ENCODE measurements around the gene BTBD1. TPM values are rescaled to one million over a fixed set of nuclear protein-coding genes. Genes with fewer than 3 reads are reported as not detected.
"Not testable (repeated sequence)": the region's sequence is repeated elsewhere in the genome, so short reads cannot be mapped to it uniquely, and the experiment has no call there.

BTBD1 gene
- total and polyA plus RNA-seq, 9 donors: 24.3 to 85.5 (median 44.4) TPM

- DNase-seq: no peak
- Histone ChIP-seq H3K4me3 (no peak overlapping the region), H3K4me1 (ENCODE audit: insufficient read depth) (no peaks in the 10 kb centered on the region), H3K27me3 (no peaks in the 10 kb centered on the region), H3K27ac (no peak overlapping the region), H3K9me3 (no peaks in the 10 kb centered on the region), H3K36me3 (no peaks in the 10 kb centered on the region)
- 66 to 85% (median 78%) methylated on average over 2 of the region's 2 CpGs for WGBS, 3 donors
- TF ChIP-seq POLR2A (IDR thresholded peaks at IDR 0.05): no peak
- TF ChIP-seq EP300 (IDR thresholded peaks at IDR 0.05): no peak
- no peak for TF ChIP-seq CTCF (IDR thresholded peaks at IDR 0.05)
- intact Hi-C loops (cut with DNase I): no loop called here
These were observed 32.2 kb upstream of the BTBD1 start for GRCh38 chr15:83099290-83099689.

GRCh38 chr15:83098079-83098478 lies 31.0 kb upstream of the BTBD1 start:
- H3K27me3 ChIP-seq: no peaks in the 10 kb centered on the region
- H3K4me1 ChIP-seq (ENCODE audit: insufficient read depth): no peaks in the 10 kb centered on the region
- TF ChIP-seq CTCF (IDR thresholded peaks at IDR 0.05) (no peak), EP300 (IDR thresholded peaks at IDR 0.05) (no peak), POLR2A (IDR thresholded peaks at IDR 0.05) (no peak)
- H3K9me3 ChIP-seq: no peaks in the 10 kb centered on the region
- DNase-seq: no peak
- H3K4me3 ChIP-seq: no peak overlapping the region
- intact Hi-C loops (cut with DNase I): no loop called here
- no peak overlapping the region for H3K27ac ChIP-seq
- no peaks in the 10 kb centered on the region for H3K36me3 ChIP-seq

GRCh38 chr15:83094583-83094982 lies 27.5 kb upstream of the BTBD1 start:
- Histone ChIP-seq H3K27me3 (no peaks in the 10 kb centered on the region), H3K36me3 (no peaks in the 10 kb centered on the region), H3K9me3 (no peaks in the 10 kb centered on the region), H3K4me1 (ENCODE audit: insufficient read depth) (no peaks in the 10 kb centered on the region), H3K4me3 (no peak overlapping the region), H3K27ac (no peak overlapping the region)
- TF ChIP-seq EP300 (IDR thresholded peaks at IDR 0.05): no peak
- TF ChIP-seq POLR2A (IDR thresholded peaks at IDR 0.05): no peak
- intact Hi-C loops (cut with DNase I): no loop called here
- 84 to 86% (median 84%) methylated on average over 5 of the region's 5 CpGs for WGBS, 3 donors
- DNase-seq: no peak

GRCh38 chr15:83092309-83092976 lies 25.4 kb upstream of the BTBD1 start:
- intact Hi-C loops (cut with DNase I): no loop called here

GRCh38 chr15:83091965-83092308 lies 24.9 kb upstream of the BTBD1 start:
- intact Hi-C loops (cut with DNase I); H3K9me3 ChIP-seq; DNase-seq; H3K36me3 ChIP-seq; H3K27ac ChIP-seq; H3K27me3 ChIP-seq; H3K4me1 ChIP-seq (ENCODE audit: insufficient read depth); H3K4me3 ChIP-seq: not testable (repeated sequence)
- WGBS, 3 donors: 66 to 77% (median 67%) methylated on average over 3 of the region's 3 CpGs

More at GRCh38 chr15:83092309-83092976, 25.4 kb upstream of the BTBD1 start:
- TF ChIP-seq EP300 (IDR thresholded peaks at IDR 0.05): no peak
- no peak for TF ChIP-seq POLR2A (IDR thresholded peaks at IDR 0.05)
- no peak for TF ChIP-seq CTCF (IDR thresholded peaks at IDR 0.05)
- no peak for DNase-seq
- Histone ChIP-seq H3K9me3 (no peaks in the 10 kb centered on the region), H3K4me1 (ENCODE audit: insufficient read depth) (no peaks in the 10 kb centered on the region), H3K27ac (no peak overlapping the region), H3K4me3 (no peak overlapping the region), H3K27me3 (no peaks in the 10 kb centered on the region), H3K36me3 (no peaks in the 10 kb centered on the region)
- WGBS, 3 donors: 53 to 55% (median 54%) methylated on average over 4 of the region's 4 CpGs
